IMR-90 (cell line): Measurements from ENCODE around the gene TTLL7. TPM values are rescaled to one million over a fixed set of nuclear protein-coding genes. Genes with fewer than 3 reads are reported as not detected.

Experiments used
- ATAC-seq: fragments of 200-7000 bp; cut with Tn5 transposase; 2 replicates; pipeline ENCODE4 v1.9.1; 2020; ENCODE audit warnings: low read depth, mild to moderate bottlenecking, moderate library complexity
- BruUV-seq: library from RNA; stranded (reverse); fragments of 400-500 nt; replicated peaks from 2 replicates; lab custom pipeline; 2021; lab: Mats Ljungman, UMichigan
- CTCF ChIA-PET: fragments of 300-600 bp; formaldehyde crosslinking; extraction: SDS; loops from one replicate; lab custom pipeline; 2021; ENCODE audit warnings: antibody characterized with exemption; lab: Yijun Ruan, JAX
- POLR2A ChIA-PET: fragments of 300-600 bp; sonication (Branson Sonifier 250); formaldehyde crosslinking; loops from one replicate; lab custom pipeline; 2022; ENCODE audit warnings: antibody characterized with exemption; ENCODE audit not compliant: unreplicated experiment; lab: Charles Lee
- DNase-seq: peaks from one replicate; pipeline ENCODE4 v3.0.0; 2013
- H2AFZ ChIP-seq: replicated peaks from 2 replicates; pipeline ENCODE3; 2013; ENCODE audit warnings: low read length, mild to moderate bottlenecking; ENCODE audit not compliant: poor library complexity
- H2AK5ac ChIP-seq: 2 replicates; pipeline ENCODE4 v1.6.1; 2013; ENCODE audit warnings: low read depth, low read length, inconsistent platforms
- H2AK9ac ChIP-seq: replicated peaks from 2 replicates; pipeline ENCODE3; 2013; ENCODE audit warnings: mild to moderate bottlenecking, low read depth, low read length, moderate library complexity; ENCODE audit not compliant: poor library complexity
- H2BK120ac ChIP-seq: 2 replicates; pipeline ENCODE4 v1.6.1; 2013; ENCODE audit warnings: low read depth, low read length, inconsistent platforms
- H2BK15ac ChIP-seq: 3 replicates; pipeline ENCODE4 v1.6.1; 2013; ENCODE audit warnings: low read depth, low read length, inconsistent platforms
- H2BK20ac ChIP-seq: 2 replicates; pipeline ENCODE4 v1.6.1; 2013; ENCODE audit warnings: low read depth, mild to moderate bottlenecking, inconsistent platforms, low read length, moderate library complexity
- H2BK5ac ChIP-seq: 2 replicates; pipeline ENCODE4 v1.6.1; 2013; ENCODE audit warnings: mild to moderate bottlenecking, low read depth, low read length, inconsistent platforms; ENCODE audit not compliant: poor library complexity, severe bottlenecking
- H3K14ac ChIP-seq: replicated peaks from 2 replicates; pipeline ENCODE4 v1.6.1; 2013; ENCODE audit warnings: low read depth, low read length, inconsistent platforms
- H3K18ac ChIP-seq: 2 replicates; pipeline ENCODE4 v1.6.1; 2013; ENCODE audit warnings: low read depth, low read length, control low read depth
- H3K23ac ChIP-seq: 2 replicates; pipeline ENCODE4 v1.6.1; 2013; ENCODE audit warnings: low read depth, low read length, inconsistent platforms
- H3K27ac ChIP-seq: 2 replicates; pipeline ENCODE4 v1.5.1; 2013; ENCODE audit warnings: mild to moderate bottlenecking, control low read depth, low read length; ENCODE audit not compliant: insufficient read depth
- H3K27me3 ChIP-seq: 2 replicates; pipeline ENCODE4 v1.6.1; 2013; ENCODE audit warnings: low read length; ENCODE audit not compliant: control insufficient read depth, insufficient read depth
- H3K36me3 ChIP-seq: 2 replicates; pipeline ENCODE4 v1.6.1; 2013; ENCODE audit warnings: low read length, mixed read lengths; ENCODE audit not compliant: control insufficient read depth, insufficient read depth
- H3K4ac ChIP-seq: 2 replicates; pipeline ENCODE4 v1.6.1; 2013; ENCODE audit warnings: low read depth, low read length, inconsistent platforms
- H3K4me1 ChIP-seq: 2 replicates; pipeline ENCODE4 v1.6.1; 2013; ENCODE audit warnings: low read length, mixed read lengths; ENCODE audit not compliant: control insufficient read depth, insufficient read depth
- H3K4me2 ChIP-seq: 2 replicates; pipeline ENCODE4 v1.6.1; 2013; ENCODE audit warnings: low read depth, mild to moderate bottlenecking, control low read depth, low read length, moderate library complexity
- H3K4me3 ChIP-seq: 2 replicates; pipeline ENCODE4 v1.5.1; 2013; ENCODE audit warnings: low read depth, mild to moderate bottlenecking, control low read depth, low read length, moderate library complexity; ENCODE audit not compliant: insufficient read depth
- H3K56ac ChIP-seq: 2 replicates; pipeline ENCODE4 v1.6.1; 2013; ENCODE audit warnings: low read length, inconsistent platforms; ENCODE audit not compliant: insufficient read depth; ENCODE audit errors: extremely low read depth
- H3K79me1 ChIP-seq, 2 experiments: 2 replicates each; pipeline ENCODE4 v1.6.1; 2013; ENCODE audit warnings: low read length in 2 of 2, inconsistent platforms in 1 of 2, low read depth in 1 of 2
- H3K9ac ChIP-seq: 2 replicates; pipeline ENCODE4 v1.6.1; 2013; ENCODE audit warnings: low read depth, low read length, control low read depth
- H3K9me1 ChIP-seq: 2 replicates; pipeline ENCODE4 v1.6.1; 2013; ENCODE audit warnings: low read length, inconsistent platforms; ENCODE audit not compliant: insufficient read depth
- H3K9me3 ChIP-seq: 2 replicates; pipeline ENCODE4 v1.6.1; 2013; ENCODE audit warnings: low read length; ENCODE audit not compliant: control insufficient read depth, insufficient read depth
- H4K20me1 ChIP-seq: 2 replicates; pipeline ENCODE4 v1.6.1; 2013; ENCODE audit warnings: low read length, inconsistent platforms; ENCODE audit not compliant: insufficient read depth
- H4K5ac ChIP-seq: 2 replicates; pipeline ENCODE4 v1.6.1; 2013; ENCODE audit warnings: mild to moderate bottlenecking, low read depth, low read length, control low read depth
- H4K8ac ChIP-seq, 2 experiments: 2 replicates each; pipeline ENCODE4 v1.6.1; 2013; ENCODE audit warnings: low read depth in 2 of 2, low read length in 2 of 2, control low read depth in 1 of 2, inconsistent platforms in 1 of 2
- H4K91ac ChIP-seq: 2 replicates; pipeline ENCODE4 v1.6.1; 2013; ENCODE audit warnings: low read depth, low read length, inconsistent platforms; ENCODE audit not compliant: insufficient read depth
- BHLHE40 ChIP-seq: fragments of 150-350 bp; IDR thresholded peaks from 2 replicates; pipeline ENCODE4 v1.6.1; 2016; ENCODE audit warnings: mild to moderate bottlenecking, low read depth, low read length
- CEBPB ChIP-seq: IDR thresholded peaks from 2 replicates; pipeline ENCODE4 v1.6.1; 2012; ENCODE audit warnings: low read depth, low read length, improper control_type of control experiment
- CHD1 ChIP-seq: IDR thresholded peaks from 2 replicates; pipeline ENCODE4 v1.6.1; 2012; ENCODE audit warnings: low read depth, low read length, improper control_type of control experiment
- FOS ChIP-seq: fragments of 150-350 bp; IDR thresholded peaks from 2 replicates; pipeline ENCODE4 v1.6.1; 2016; ENCODE audit warnings: low read depth, low read length
- MAFK ChIP-seq: IDR thresholded peaks from 2 replicates; pipeline ENCODE4 v1.6.1; 2012; ENCODE audit warnings: low read depth, low read length, improper control_type of control experiment
- MAZ ChIP-seq: IDR thresholded peaks from 2 replicates; pipeline ENCODE4 v1.6.1; 2012; ENCODE audit warnings: low read depth, mild to moderate bottlenecking, low read length, improper control_type of control experiment, moderate library complexity, borderline replicate concordance
- MXI1 ChIP-seq: IDR thresholded peaks from 2 replicates; pipeline ENCODE4 v1.6.1; 2012; ENCODE audit warnings: low read depth, mild to moderate bottlenecking, low read length, moderate library complexity, borderline replicate concordance
- NFE2L2 ChIP-seq: fragments of 150-350 bp; IDR thresholded peaks from 2 replicates; pipeline ENCODE4 v1.6.1; 2016; ENCODE audit warnings: low read depth, mild to moderate bottlenecking, low read length
- POLR2A ChIP-seq: IDR thresholded peaks from 2 replicates; pipeline ENCODE4 v1.6.1; 2012; ENCODE audit warnings: mild to moderate bottlenecking, low read depth, low read length
- RAD21 ChIP-seq: IDR thresholded peaks from 2 replicates; pipeline ENCODE4 v1.6.1; 2012; ENCODE audit warnings: low read length, improper control_type of control experiment
- RCOR1 ChIP-seq: IDR thresholded peaks from 2 replicates; pipeline ENCODE4 v1.6.1; 2012; ENCODE audit warnings: mild to moderate bottlenecking, low read length, improper control_type of control experiment; ENCODE audit not compliant: insufficient replicate concordance
- RFX5 ChIP-seq: IDR thresholded peaks from 2 replicates; pipeline ENCODE4 v1.8.0; 2012; ENCODE audit warnings: low read depth, mild to moderate bottlenecking, low read length, moderate library complexity
- SMC3 ChIP-seq: fragments of 150-350 bp; IDR thresholded peaks from 2 replicates; pipeline ENCODE4 v1.6.1; 2016; ENCODE audit warnings: low read depth, mild to moderate bottlenecking, antibody characterized with exemption, low read length, moderate library complexity
- dilution Hi-C: fragments of 300-500 bp; cut with HindIII; formaldehyde crosslinking; loops from one replicate; pipeline ENCODE4 v1.14.3; 2018; ENCODE audit warnings: low sequenced_read_pairs; ENCODE audit not compliant: unreplicated experiment
- in situ Hi-C: fragments of 300-500 bp; cut with MboI; formaldehyde crosslinking; loops from 3 replicates; pipeline ENCODE4 v1.14.3; 2019; ENCODE audit warnings: low sequenced_read_pairs, inconsistent platforms, mixed read lengths
- intact Hi-C: fragments of 100-400 bp; cut with micrococcal nuclease; formaldehyde crosslinking; loops from 2 replicates; pipeline ENCODE4 v1.10.0; 2022
- polyA plus RNA-seq, 3 experiments: library from polyadenylated mRNA; depleted of rRNA; stranded (reverse); fragments of >200 nt; gene quantifications; 2 replicates each; pipeline ENCODE4 v1.2.3, GENCODE V29; 2012; ENCODE audit warnings: low replicate concordance in 1 of 3
- total RNA-seq: library from RNA; depleted of rRNA; stranded (reverse); fragments of >200 nt; gene quantifications from 2 replicates; pipeline ENCODE4 v1.2.3, GENCODE V29; 2012
- TF ChIP-seq, protein P1 (sequence below): conservative IDR thresholded peaks from 2 replicates; pipeline ENCODE4 v1.5.1; 2012; ENCODE audit warnings: mild to moderate bottlenecking, low read depth, low read length, improper control_type of control experiment
- TF ChIP-seq, protein P2 (sequence below): fragments of 150-350 bp; IDR thresholded peaks from 2 replicates; pipeline ENCODE4 v1.6.1; 2017; ENCODE audit warnings: mild to moderate bottlenecking, antibody characterized with exemption, low read length, low read depth
- TF ChIP-seq, protein P3 (sequence below): fragments of 150-350 bp; IDR thresholded peaks from 2 replicates; pipeline ENCODE4 v1.6.1; 2016; ENCODE audit warnings: low read depth, mild to moderate bottlenecking, low read length, moderate library complexity, borderline replicate concordance

Gene TTLL7
- total and polyA plus RNA-seq, 2 of the 4 experiments (the other 2 are of a cell fraction): 5.7 to 8.1 TPM

DNA sequence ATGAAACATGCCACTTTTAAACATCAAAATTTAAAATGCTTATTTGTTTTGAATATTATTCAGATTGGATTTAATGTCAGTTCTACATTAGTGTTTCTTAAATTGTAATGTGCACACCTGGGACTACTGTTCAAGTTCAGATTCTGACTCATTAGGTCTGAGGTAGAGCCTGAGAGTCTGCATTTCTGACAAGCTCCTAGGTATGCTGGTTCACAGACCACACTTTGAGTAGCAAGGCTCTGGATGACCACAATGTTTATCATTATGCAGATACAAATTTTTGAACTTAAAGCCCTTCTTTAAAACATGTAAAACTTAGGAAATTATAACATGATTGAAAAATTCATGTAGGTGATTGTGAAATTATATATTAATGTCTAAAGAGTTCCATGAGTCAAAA lies 40.2 kb downstream of the TTLL7 start:
- H4K5ac ChIP-seq: no peak overlapping the region
- ChIA-PET POLR2A (no interaction called here), CTCF (interaction anchor here (1.6 kb wide), 1 partner anchor 24 kb away, joined by 3 read pairs; no protein-coding TSS in a partner anchor)
- H3K4me1 ChIP-seq: peaks cover 2% of the 10 kb centered on the region; the same call in 1 of the 2 replicates
- no peak overlapping the region for H2AFZ ChIP-seq
- no peak overlapping the region for H2BK120ac ChIP-seq
- no peaks in the 10 kb centered on the region for H4K20me1 ChIP-seq
- H2AK5ac ChIP-seq: no peak overlapping the region
- ATAC-seq (no peak), DNase-seq (peak; percentile 41)
- no peaks in the 10 kb centered on the region for H3K9me1 ChIP-seq
- no peak overlapping the region for H3K27ac ChIP-seq
- no peak overlapping the region for H3K56ac ChIP-seq
- no peak overlapping the region for H3K4me3 ChIP-seq
- dilution Hi-C loops (no loop called here), intact Hi-C loops (no loop called here), in situ Hi-C loops (no loop called here)
- no peaks in the 10 kb centered on the region for H3K27me3 ChIP-seq
- H2AK9ac ChIP-seq: no peak overlapping the region
- no peaks in the 10 kb centered on the region for H3K36me3 ChIP-seq
- H3K18ac ChIP-seq: no peak overlapping the region
- H2BK20ac ChIP-seq: no peak overlapping the region
- H3K23ac ChIP-seq: no peak overlapping the region
- H3K4ac ChIP-seq: no peak overlapping the region
- H2BK15ac ChIP-seq: no peak overlapping the region
- no peak overlapping the region for H4K91ac ChIP-seq
- H2BK5ac ChIP-seq: no peak overlapping the region
- no peak overlapping the region for H3K14ac ChIP-seq
- H3K79me1 ChIP-seq: peaks cover 3 to 11% of the 10 kb centered on the region in 2 experiments; a peak in 3 of 4 replicates
- no TSS peak for BruUV-seq
- no peak overlapping the region for H3K4me2 ChIP-seq
- TF ChIP-seq RCOR1 (no peak), FOS (no peak), NFE2L2 (no peak), SMC3 (no peak), RFX5 (no peak), CHD1 (no peak), BHLHE40 (no peak), CEBPB (no peak), RAD21 (no peak), MAFK (no peak), POLR2A (no peak), MAZ (no peak), MXI1 (no peak)
- TF ChIP-seq, protein P1, sequence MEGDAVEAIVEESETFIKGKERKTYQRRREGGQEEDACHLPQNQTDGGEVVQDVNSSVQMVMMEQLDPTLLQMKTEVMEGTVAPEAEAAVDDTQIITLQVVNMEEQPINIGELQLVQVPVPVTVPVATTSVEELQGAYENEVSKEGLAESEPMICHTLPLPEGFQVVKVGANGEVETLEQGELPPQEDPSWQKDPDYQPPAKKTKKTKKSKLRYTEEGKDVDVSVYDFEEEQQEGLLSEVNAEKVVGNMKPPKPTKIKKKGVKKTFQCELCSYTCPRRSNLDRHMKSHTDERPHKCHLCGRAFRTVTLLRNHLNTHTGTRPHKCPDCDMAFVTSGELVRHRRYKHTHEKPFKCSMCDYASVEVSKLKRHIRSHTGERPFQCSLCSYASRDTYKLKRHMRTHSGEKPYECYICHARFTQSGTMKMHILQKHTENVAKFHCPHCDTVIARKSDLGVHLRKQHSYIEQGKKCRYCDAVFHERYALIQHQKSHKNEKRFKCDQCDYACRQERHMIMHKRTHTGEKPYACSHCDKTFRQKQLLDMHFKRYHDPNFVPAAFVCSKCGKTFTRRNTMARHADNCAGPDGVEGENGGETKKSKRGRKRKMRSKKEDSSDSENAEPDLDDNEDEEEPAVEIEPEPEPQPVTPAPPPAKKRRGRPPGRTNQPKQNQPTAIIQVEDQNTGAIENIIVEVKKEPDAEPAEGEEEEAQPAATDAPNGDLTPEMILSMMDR: no peak
- TF ChIP-seq, protein P2, sequence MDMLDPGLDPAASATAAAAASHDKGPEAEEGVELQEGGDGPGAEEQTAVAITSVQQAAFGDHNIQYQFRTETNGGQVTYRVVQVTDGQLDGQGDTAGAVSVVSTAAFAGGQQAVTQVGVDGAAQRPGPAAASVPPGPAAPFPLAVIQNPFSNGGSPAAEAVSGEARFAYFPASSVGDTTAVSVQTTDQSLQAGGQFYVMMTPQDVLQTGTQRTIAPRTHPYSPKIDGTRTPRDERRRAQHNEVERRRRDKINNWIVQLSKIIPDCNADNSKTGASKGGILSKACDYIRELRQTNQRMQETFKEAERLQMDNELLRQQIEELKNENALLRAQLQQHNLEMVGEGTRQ: no peak
- TF ChIP-seq, protein P3, sequence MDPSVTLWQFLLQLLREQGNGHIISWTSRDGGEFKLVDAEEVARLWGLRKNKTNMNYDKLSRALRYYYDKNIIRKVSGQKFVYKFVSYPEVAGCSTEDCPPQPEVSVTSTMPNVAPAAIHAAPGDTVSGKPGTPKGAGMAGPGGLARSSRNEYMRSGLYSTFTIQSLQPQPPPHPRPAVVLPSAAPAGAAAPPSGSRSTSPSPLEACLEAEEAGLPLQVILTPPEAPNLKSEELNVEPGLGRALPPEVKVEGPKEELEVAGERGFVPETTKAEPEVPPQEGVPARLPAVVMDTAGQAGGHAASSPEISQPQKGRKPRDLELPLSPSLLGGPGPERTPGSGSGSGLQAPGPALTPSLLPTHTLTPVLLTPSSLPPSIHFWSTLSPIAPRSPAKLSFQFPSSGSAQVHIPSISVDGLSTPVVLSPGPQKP: no peak
- H3K9me3 ChIP-seq: no peaks in the 10 kb centered on the region
- H3K9ac ChIP-seq: no peak overlapping the region
- no peak overlapping the region for H4K8ac ChIP-seq
